ENCODE data around the gene RPS15. TPM values are rescaled to one million over a fixed set of nuclear protein-coding genes. Genes with fewer than 3 reads are reported as not detected.

RPS15 gene
- total RNA-seq, 4 donors from 2014 or later: 1,291 to 3,466 (median 2,344) TPM

GRCh38 chr19:1489463-1490310, 51.5 kb downstream of the RPS15 start:
- Histone ChIP-seq H3K4me1 (peaks cover 0 to 23% (median 12%) of the 10 kb centered on the region in 3 donors), H3K27ac (peak overlapping the region; percentile 2 to 90 (median 78)), H3K27me3 (peaks cover 19% of the 10 kb centered on the region), H3K4me3 (peak overlapping the region; percentile 43 to 62), H3K36me3 (no peaks in the 10 kb centered on the region), H3K9me3 (no peaks in the 10 kb centered on the region)
- TF ChIP-seq CTCF (IDR thresholded peaks at IDR 0.05) (no peak), EP300 (IDR thresholded peaks at IDR 0.05) (no peak), POLR2AphosphoS5 (IDR thresholded peaks at IDR 0.05) (no peak), POLR2A (IDR thresholded peaks at IDR 0.05) (no peak)
- no peak for ATAC-seq
- WGBS, 2 donors (ENCODE audit: low coverage in 1 of 2): no CpG with 5 or more reads among the region's 37 CpGs

Other genes starting within 250 kb of the RPS15 start
- gene STK11, start 232.6 kb upstream of the RPS15 start, total RNA-seq: 10 to 100 TPM; 56.8 to 80.7 (median 60.9) TPM
- gene CBARP, start 200.4 kb upstream of the RPS15 start, total RNA-seq: under 1 TPM in 3 of 4 donors, not detected in 1; 0.13 to 0.73 (median 0.49) TPM
- gene ATP5F1D, start 196.6 kb upstream of the RPS15 start, total RNA-seq: 100 to 1,000 TPM in 1 of 4 donors, 10 to 100 TPM in 3; 62.3 to 116 (median 84.1) TPM
- gene MIDN, start 189.8 kb upstream of the RPS15 start, total RNA-seq: 10 to 100 TPM; 20.0 to 40.1 (median 24.2) TPM
- 100 to 1,000 TPM; 350 to 708 (median 559) TPM for gene CIRBP, start 169.1 kb upstream of the RPS15 start, total RNA-seq
- gene FAM174C, start 162.9 kb upstream of the RPS15 start, total RNA-seq: 10 to 100 TPM; 14.2 to 42.2 (median 21.8) TPM
- gene EFNA2, start 152.5 kb upstream of the RPS15 start, total RNA-seq: not detected
- gene NDUFS7, start 54.5 kb upstream of the RPS15 start, total RNA-seq: 100 to 1,000 TPM in 1 of 4 donors, 10 to 100 TPM in 3; 77.7 to 106 (median 86.1) TPM
- 10 to 100 TPM; 10.4 to 14.7 (median 10.9) TPM for gene GAMT, start 36.9 kb upstream of the RPS15 start, total RNA-seq
- gene DAZAP1, start 30.8 kb upstream of the RPS15 start, total RNA-seq: 10 to 100 TPM; 45.3 to 75.4 (median 64.0) TPM
- 1 to 10 TPM in 1 of 4 donors, under 1 TPM in 3; 0.02 to 1.2 (median 0.35) TPM for gene APC2, start 11.7 kb downstream of the RPS15 start, total RNA-seq
- 10 to 100 TPM; 20.6 to 40.0 (median 28.2) TPM for gene C19orf25, start 40.8 kb downstream of the RPS15 start, total RNA-seq
- 1 to 10 TPM in 3 of 4 donors, under 1 TPM in 1; 0.94 to 2.2 (median 2.0) TPM for gene PCSK4, start 52.0 kb downstream of the RPS15 start, total RNA-seq
- gene REEP6, start 52.8 kb downstream of the RPS15 start, total RNA-seq: under 1 TPM in 3 of 4 donors, not detected in 1; 0.32 to 0.96 (median 0.40) TPM
- gene ADAMTSL5, start 74.6 kb downstream of the RPS15 start, total RNA-seq: 1 to 10 TPM; 1.3 to 9.7 (median 3.6) TPM
- under 1 TPM in 1 of 4 donors, not detected in 3; 0.15 TPM for gene PLK5, start 85.7 kb downstream of the RPS15 start, total RNA-seq
- 10 to 100 TPM; 18.8 to 47.8 (median 28.7) TPM for gene MEX3D, start 129.9 kb downstream of the RPS15 start, total RNA-seq
- gene MBD3, start 154.5 kb downstream of the RPS15 start, total RNA-seq: 100 to 1,000 TPM in 1 of 4 donors, 10 to 100 TPM in 3; 80.3 to 159 (median 95.7) TPM
- 100 to 1,000 TPM in 1 of 4 donors, 10 to 100 TPM in 3; 78.2 to 102 (median 92.4) TPM for gene UQCR11, start 167.1 kb downstream of the RPS15 start, total RNA-seq
- 10 to 100 TPM; 21.2 to 62.0 (median 39.6) TPM for gene TCF3, start 214.2 kb downstream of the RPS15 start, total RNA-seq